ENCODE data around the gene CD300C.

DNA sequence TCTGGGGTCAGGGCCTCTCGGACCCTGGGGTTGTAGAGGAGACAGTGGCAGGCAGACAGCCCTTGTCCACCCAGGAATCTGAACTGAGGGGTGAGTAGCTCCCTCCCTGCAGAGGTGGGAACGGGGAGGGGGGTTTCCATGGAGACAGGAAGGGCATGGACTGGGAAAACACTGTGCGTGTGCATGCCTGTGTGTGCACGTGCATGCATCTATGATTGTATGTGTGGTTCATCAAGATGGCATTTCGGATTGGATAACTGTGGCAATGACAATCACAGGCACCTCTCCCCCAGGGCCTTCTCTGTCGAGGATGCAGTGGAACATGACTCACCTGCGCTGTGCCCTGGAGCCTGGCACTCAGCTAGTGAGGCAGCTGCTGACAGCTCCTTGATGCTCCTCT lies 6.1 kb upstream of the CD300C start:
- TF ChIP-seq, protein P1, sequence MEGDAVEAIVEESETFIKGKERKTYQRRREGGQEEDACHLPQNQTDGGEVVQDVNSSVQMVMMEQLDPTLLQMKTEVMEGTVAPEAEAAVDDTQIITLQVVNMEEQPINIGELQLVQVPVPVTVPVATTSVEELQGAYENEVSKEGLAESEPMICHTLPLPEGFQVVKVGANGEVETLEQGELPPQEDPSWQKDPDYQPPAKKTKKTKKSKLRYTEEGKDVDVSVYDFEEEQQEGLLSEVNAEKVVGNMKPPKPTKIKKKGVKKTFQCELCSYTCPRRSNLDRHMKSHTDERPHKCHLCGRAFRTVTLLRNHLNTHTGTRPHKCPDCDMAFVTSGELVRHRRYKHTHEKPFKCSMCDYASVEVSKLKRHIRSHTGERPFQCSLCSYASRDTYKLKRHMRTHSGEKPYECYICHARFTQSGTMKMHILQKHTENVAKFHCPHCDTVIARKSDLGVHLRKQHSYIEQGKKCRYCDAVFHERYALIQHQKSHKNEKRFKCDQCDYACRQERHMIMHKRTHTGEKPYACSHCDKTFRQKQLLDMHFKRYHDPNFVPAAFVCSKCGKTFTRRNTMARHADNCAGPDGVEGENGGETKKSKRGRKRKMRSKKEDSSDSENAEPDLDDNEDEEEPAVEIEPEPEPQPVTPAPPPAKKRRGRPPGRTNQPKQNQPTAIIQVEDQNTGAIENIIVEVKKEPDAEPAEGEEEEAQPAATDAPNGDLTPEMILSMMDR (IDR thresholded peaks at IDR 0.05; ENCODE audit: low read depth, low read length, poor library complexity, severe bottlenecking): no peak
- no peak for TF ChIP-seq EZH2phosphoT487 (IDR thresholded peaks at IDR 0.05; ENCODE audit: borderline replicate concordance, low read length)

All from DOHH2 (cell line).